HepG2 (cell line): ENCODE measurements around the gene SMIM30.

Experiments used
- TF ChIP-seq, protein P1 (sequence below): sonication (generic); formaldehyde crosslinking; IDR thresholded peaks from 2 replicates; pipeline ENCODE4 v1.5.1; 2020; ENCODE audit warnings: missing genetic modification reagents, mild to moderate bottlenecking, borderline replicate concordance
- TF ChIP-seq, protein P2 (sequence below): sonication (generic); formaldehyde crosslinking; IDR thresholded peaks from 2 replicates; pipeline ENCODE4 v1.5.0; 2020; ENCODE audit warnings: mild to moderate bottlenecking, missing genetic modification reagents, moderate library complexity

DNA sequence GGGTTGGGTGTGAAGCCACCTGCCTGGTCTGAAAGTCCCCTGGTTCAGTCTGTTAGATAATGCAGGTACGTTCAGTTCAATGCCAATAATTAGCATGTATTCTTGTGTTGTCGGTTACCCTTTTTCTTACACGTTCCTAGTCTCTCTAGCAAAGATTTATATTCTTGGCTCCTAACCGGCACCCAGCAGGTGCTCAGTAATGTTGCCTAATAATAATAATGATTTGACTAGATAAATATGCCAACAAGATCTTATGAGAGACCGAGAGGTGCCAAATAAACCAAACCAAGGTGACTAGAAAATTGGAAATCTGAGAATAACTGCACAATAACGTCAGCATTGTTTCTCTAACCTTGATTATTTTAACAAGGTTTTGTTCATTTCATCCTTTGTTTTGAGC lies 1.1 kb upstream of the SMIM30 start:
- TF ChIP-seq, protein P1, sequence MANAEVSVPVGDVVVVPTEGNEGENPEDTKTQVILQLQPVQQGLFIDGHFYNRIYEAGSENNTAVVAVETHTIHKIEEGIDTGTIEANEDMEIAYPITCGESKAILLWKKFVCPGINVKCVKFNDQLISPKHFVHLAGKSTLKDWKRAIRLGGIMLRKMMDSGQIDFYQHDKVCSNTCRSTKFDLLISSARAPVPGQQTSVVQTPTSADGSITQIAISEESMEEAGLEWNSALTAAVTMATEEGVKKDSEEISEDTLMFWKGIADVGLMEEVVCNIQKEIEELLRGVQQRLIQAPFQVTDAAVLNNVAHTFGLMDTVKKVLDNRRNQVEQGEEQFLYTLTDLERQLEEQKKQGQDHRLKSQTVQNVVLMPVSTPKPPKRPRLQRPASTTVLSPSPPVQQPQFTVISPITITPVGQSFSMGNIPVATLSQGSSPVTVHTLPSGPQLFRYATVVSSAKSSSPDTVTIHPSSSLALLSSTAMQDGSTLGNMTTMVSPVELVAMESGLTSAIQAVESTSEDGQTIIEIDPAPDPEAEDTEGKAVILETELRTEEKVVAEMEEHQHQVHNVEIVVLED (CRISPR knock-in tag): no peak
- TF ChIP-seq, protein P2, sequence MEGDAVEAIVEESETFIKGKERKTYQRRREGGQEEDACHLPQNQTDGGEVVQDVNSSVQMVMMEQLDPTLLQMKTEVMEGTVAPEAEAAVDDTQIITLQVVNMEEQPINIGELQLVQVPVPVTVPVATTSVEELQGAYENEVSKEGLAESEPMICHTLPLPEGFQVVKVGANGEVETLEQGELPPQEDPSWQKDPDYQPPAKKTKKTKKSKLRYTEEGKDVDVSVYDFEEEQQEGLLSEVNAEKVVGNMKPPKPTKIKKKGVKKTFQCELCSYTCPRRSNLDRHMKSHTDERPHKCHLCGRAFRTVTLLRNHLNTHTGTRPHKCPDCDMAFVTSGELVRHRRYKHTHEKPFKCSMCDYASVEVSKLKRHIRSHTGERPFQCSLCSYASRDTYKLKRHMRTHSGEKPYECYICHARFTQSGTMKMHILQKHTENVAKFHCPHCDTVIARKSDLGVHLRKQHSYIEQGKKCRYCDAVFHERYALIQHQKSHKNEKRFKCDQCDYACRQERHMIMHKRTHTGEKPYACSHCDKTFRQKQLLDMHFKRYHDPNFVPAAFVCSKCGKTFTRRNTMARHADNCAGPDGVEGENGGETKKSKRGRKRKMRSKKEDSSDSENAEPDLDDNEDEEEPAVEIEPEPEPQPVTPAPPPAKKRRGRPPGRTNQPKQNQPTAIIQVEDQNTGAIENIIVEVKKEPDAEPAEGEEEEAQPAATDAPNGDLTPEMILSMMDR (CRISPR knock-in tag): no peak
